Breast epithelium (tissue), 3 donors: ENCODE data around the gene GNMT.

Experiments used
- CTCF ChIP-seq, 3 donors: fragments of 450-650 bp; IDR thresholded peaks; one replicate each; pipeline ENCODE4 v1.5.1; 2016 to 2017; ENCODE audit warnings: antibody characterized with exemption in 3 of 3, mild to moderate bottlenecking in 3 of 3, moderate library complexity in 3 of 3
- POLR2A ChIP-seq: fragments of 450-650 bp; IDR thresholded peaks from one replicate; pipeline ENCODE4 v1.6.1; 2016; ENCODE audit warnings: antibody characterized with exemption, mild to moderate bottlenecking, moderate library complexity
- POLR2AphosphoS5 ChIP-seq, 3 donors: sonication (generic); formaldehyde crosslinking; IDR thresholded peaks; one replicate each; pipeline ENCODE4 v1.6.1; 2017; ENCODE audit warnings: antibody characterized with exemption in 3 of 3

- TF ChIP-seq CTCF (IDR thresholded peaks at IDR 0.05) = no peak
- TF ChIP-seq POLR2AphosphoS5 (IDR thresholded peaks at IDR 0.05) = no peak
- no peak for TF ChIP-seq POLR2A
Observed at GRCh38 chr6:42914546-42914945, 46.0 kb upstream of the GNMT start.
